Body of pancreas (tissue), 4 donors: ENCODE measurements around the gene CMTM8. TPM values are rescaled to one million over a fixed set of nuclear protein-coding genes. Genes with fewer than 3 reads are reported as not detected.

Experiments
- ATAC-seq: fragments of 150-250 bp; one replicate; pipeline ENCODE4 v1.9.1; 2016
- DNase-seq, 4 donors: peaks; one replicate each; pipeline ENCODE4 v3.0.0-alpha.2; 2019
- H3K27ac ChIP-seq, 4 donors: fragments of 200-600 bp; sonication (generic); 1 replicate in 3 of 4; 2 replicates in 1 of 4; pipeline versions ENCODE4 v1.5.1 to v1.6.1; 2016 to 2019; ENCODE audit warnings: mild to moderate bottlenecking in 1 of 4, mixed read lengths in 1 of 4, moderate library complexity in 1 of 4
- H3K27me3 ChIP-seq, 2 donors: fragments of 200-600 bp; sonication (generic); one replicate each; pipeline ENCODE4 v1.6.0; 2016; ENCODE audit warnings: mild to moderate bottlenecking in 1 of 2
- H3K36me3 ChIP-seq, 2 donors: fragments of 200-600 bp; sonication (generic); replicated peaks in 1 of 2; 2 replicates each; pipeline ENCODE4 v1.5.1; 2016; ENCODE audit warnings: low read depth in 2 of 2; ENCODE audit not compliant: insufficient read depth in 1 of 2
- H3K4me1 ChIP-seq: fragments of 200-600 bp; sonication (generic); one replicate; pipeline ENCODE4 v1.6.0; 2016
- H3K4me3 ChIP-seq, 2 donors: fragments of 200-600 bp; sonication (generic); 1 replicate in 1 of 2; 2 replicates in 1 of 2; pipeline ENCODE4 v1.5.1; 2016 to 2019
- H3K9me3 ChIP-seq, 3 donors: fragments of 200-600 bp; sonication (generic); 1 replicate in 2 of 3; 2 replicates in 1 of 3; pipeline ENCODE4 v1.5.1; 2016
- POLR2A ChIP-seq, 3 donors: fragments of 450-650 bp; IDR thresholded peaks; one replicate each; pipeline ENCODE4 v1.6.1; 2016; ENCODE audit warnings: antibody characterized with exemption in 3 of 3, mild to moderate bottlenecking in 2 of 3
- WGBS, 2 donors: methylation state at CpG; one replicate each; pipeline ENCODE4 v1.1.5; 2017; 5-methylcytosine and 5-hydroxymethylcytosine counted together
- intact Hi-C: fragments of 100-400 bp; cut with DNase I; formaldehyde crosslinking; loops from one replicate; pipeline ENCODE4 v1.15.1; 2023
- total RNA-seq, 2 donors: library from RNA; depleted of rRNA; stranded (reverse); fragments of >200 nt; gene quantifications; one replicate each; pipeline ENCODE4 v1.1.0, GENCODE V29; 2016
- TF ChIP-seq, protein P1 (sequence below), 7 experiments: fragments of 450-650 bp in 4 of 7; fragments of 200-600 bp in 3 of 7; sonication (generic) in 3 of 7; IDR thresholded peaks; one replicate each; pipeline ENCODE4 v1.5.1; 2016 to 2019; ENCODE audit warnings: antibody characterized with exemption in 7 of 7

Gene CMTM8
- total RNA-seq, 2 donors from 2014 or later: 22.7 to 31.4 TPM

DNA sequence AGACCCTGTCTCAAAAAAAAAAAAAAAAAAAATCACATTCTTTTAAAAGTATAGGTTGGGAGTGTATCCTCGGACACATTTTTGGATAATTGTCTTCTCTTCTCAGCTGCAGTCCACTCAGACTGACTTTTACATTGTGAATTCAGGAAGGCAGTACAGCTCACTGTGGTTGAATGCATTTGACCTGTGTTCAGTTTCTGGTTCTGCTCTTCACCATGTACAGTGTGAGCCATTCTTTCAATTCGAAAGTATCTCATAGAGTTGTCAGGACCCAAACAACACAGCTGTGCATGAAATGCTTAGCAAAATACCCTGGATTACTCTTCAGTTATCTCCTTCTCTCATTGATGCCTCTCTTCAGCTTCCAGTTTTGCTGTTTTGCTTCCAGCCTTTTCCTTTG, 5.0 kb downstream of the CMTM8 start:
- Histone ChIP-seq H3K27me3 (no peaks in the 10 kb centered on the region), H3K4me1 (peaks cover 65% of the 10 kb centered on the region), H3K9me3 (no peaks in the 10 kb centered on the region), H3K4me3 (no peak overlapping the region), H3K27ac (no peak overlapping the region), H3K36me3 (no peaks in the 10 kb centered on the region)
- TF ChIP-seq, protein P1, sequence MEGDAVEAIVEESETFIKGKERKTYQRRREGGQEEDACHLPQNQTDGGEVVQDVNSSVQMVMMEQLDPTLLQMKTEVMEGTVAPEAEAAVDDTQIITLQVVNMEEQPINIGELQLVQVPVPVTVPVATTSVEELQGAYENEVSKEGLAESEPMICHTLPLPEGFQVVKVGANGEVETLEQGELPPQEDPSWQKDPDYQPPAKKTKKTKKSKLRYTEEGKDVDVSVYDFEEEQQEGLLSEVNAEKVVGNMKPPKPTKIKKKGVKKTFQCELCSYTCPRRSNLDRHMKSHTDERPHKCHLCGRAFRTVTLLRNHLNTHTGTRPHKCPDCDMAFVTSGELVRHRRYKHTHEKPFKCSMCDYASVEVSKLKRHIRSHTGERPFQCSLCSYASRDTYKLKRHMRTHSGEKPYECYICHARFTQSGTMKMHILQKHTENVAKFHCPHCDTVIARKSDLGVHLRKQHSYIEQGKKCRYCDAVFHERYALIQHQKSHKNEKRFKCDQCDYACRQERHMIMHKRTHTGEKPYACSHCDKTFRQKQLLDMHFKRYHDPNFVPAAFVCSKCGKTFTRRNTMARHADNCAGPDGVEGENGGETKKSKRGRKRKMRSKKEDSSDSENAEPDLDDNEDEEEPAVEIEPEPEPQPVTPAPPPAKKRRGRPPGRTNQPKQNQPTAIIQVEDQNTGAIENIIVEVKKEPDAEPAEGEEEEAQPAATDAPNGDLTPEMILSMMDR (IDR thresholded peaks at IDR 0.05): no peak
- TF ChIP-seq POLR2A (IDR thresholded peaks at IDR 0.05): no peak
- no peak for ATAC-seq
- no peak for DNase-seq
- intact Hi-C loops: no loop called here
- WGBS, 2 donors: 71 to 84% methylated on average over 2 of the region's 2 CpGs

DNA sequence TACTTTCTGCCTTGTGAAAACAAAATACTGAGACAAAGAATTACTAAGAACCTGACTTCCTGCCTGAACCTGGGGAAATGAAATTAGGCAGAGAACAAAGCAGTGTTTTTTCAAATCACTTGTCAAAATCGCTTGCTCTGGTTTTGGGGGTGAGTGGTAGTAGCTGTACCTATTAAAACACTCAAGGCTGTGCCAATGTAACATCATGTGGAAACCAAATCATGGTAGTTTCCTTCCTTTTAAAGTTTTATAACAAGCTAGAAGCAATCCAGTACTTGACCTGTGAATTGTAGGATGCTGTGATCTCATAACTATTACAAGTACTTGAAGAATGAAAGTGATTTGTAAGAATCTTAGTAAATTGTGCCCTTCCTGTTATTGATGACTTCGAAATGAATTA, 6.7 kb downstream of the CMTM8 start:
- Histone ChIP-seq H3K4me1 (peaks cover 70% of the 10 kb centered on the region), H3K4me3 (no peak overlapping the region), H3K9me3 (no peaks in the 10 kb centered on the region), H3K36me3 (no peaks in the 10 kb centered on the region), H3K27me3 (no peaks in the 10 kb centered on the region), H3K27ac (no peak overlapping the region)
- ATAC-seq: no peak
- no peak for DNase-seq
- intact Hi-C loops: no loop called here
- WGBS, 2 donors: 34 to 40% methylated on average over 2 of the region's 2 CpGs
- TF ChIP-seq, protein P1 (IDR thresholded peaks at IDR 0.05): no peak
- TF ChIP-seq POLR2A (IDR thresholded peaks at IDR 0.05): no peak

- Histone ChIP-seq H3K9me3 (no peaks in the 10 kb centered on the region), H3K4me1 (peaks cover 61% of the 10 kb centered on the region), H3K27ac (peak overlapping the region in 3 of 4 donors; percentile 11 to 42 (median 37)), H3K4me3 (no peak overlapping the region), H3K27me3 (no peaks in the 10 kb centered on the region), H3K36me3 (no peaks in the 10 kb centered on the region)
- WGBS, 2 donors: 28 to 31% methylated on average over 4 of the region's 4 CpGs
- DNase-seq (peak in 3 of 4 donors; percentile 12 to 15 (median 13)), ATAC-seq (peak; percentile 63)
- TF ChIP-seq, protein P1 (IDR thresholded peaks at IDR 0.05): no peak
- TF ChIP-seq POLR2A (IDR thresholded peaks at IDR 0.05): no peak
- intact Hi-C loops: no loop called here
Observed at GRCh38 chr3:32246079-32246675, 7.7 kb downstream of the CMTM8 start.

GRCh38 chr3:32249184-32249782, 10.8 kb downstream of the CMTM8 start:
- ATAC-seq (peak; percentile 53), DNase-seq (no peak)
- Histone ChIP-seq H3K4me1 (peaks cover 43% of the 10 kb centered on the region), H3K27ac (peak overlapping the region in 1 of 4 donors; percentile 30), H3K27me3 (no peaks in the 10 kb centered on the region), H3K9me3 (no peaks in the 10 kb centered on the region), H3K4me3 (no peak overlapping the region), H3K36me3 (no peaks in the 10 kb centered on the region)
- 80 to 90% methylated on average over 4 of the region's 4 CpGs for WGBS, 2 donors
- intact Hi-C loops: no loop called here
- TF ChIP-seq, protein P1 (IDR thresholded peaks at IDR 0.05): no peak
- no peak for TF ChIP-seq POLR2A (IDR thresholded peaks at IDR 0.05)

GRCh38 chr3:32254268-32254667, 15.8 kb downstream of the CMTM8 start:
- Histone ChIP-seq H3K27me3 (no peaks in the 10 kb centered on the region), H3K4me3 (no peak overlapping the region), H3K4me1 (peaks cover 17% of the 10 kb centered on the region), H3K9me3 (no peaks in the 10 kb centered on the region), H3K27ac (no peak overlapping the region), H3K36me3 (no peaks in the 10 kb centered on the region)
- 96 to 98% methylated on average over 1 of the region's 1 CpG for WGBS, 2 donors
- ATAC-seq (no peak), DNase-seq (no peak)
- TF ChIP-seq, protein P1 (IDR thresholded peaks at IDR 0.05): no peak
- TF ChIP-seq POLR2A (IDR thresholded peaks at IDR 0.05): no peak
- intact Hi-C loops: no loop called here
